IMR-90 (cell line): Measurements from ENCODE around the gene SLC4A1AP. TPM values are rescaled to one million over a fixed set of nuclear protein-coding genes. Genes with fewer than 3 reads are reported as not detected.

Experiments used
- ATAC-seq: fragments of 200-7000 bp; cut with Tn5 transposase; 2 replicates; pipeline ENCODE4 v1.9.1; 2020; ENCODE audit warnings: low read depth, mild to moderate bottlenecking, moderate library complexity
- BruUV-seq: library from RNA; stranded (reverse); fragments of 400-500 nt; replicated peaks from 2 replicates; lab custom pipeline; 2021; lab: Mats Ljungman, UMichigan
- CTCF ChIA-PET: fragments of 300-600 bp; formaldehyde crosslinking; extraction: SDS; loops from one replicate; lab custom pipeline; 2021; ENCODE audit warnings: antibody characterized with exemption; lab: Yijun Ruan, JAX
- POLR2A ChIA-PET: fragments of 300-600 bp; sonication (Branson Sonifier 250); formaldehyde crosslinking; loops from one replicate; lab custom pipeline; 2022; ENCODE audit warnings: antibody characterized with exemption; ENCODE audit not compliant: unreplicated experiment; lab: Charles Lee
- DNase-seq: peaks from one replicate; pipeline ENCODE4 v3.0.0; 2013
- H2AFZ ChIP-seq: replicated peaks from 2 replicates; pipeline ENCODE3; 2013; ENCODE audit warnings: low read length, mild to moderate bottlenecking; ENCODE audit not compliant: poor library complexity
- H2AK5ac ChIP-seq: 2 replicates; pipeline ENCODE4 v1.6.1; 2013; ENCODE audit warnings: low read depth, low read length, inconsistent platforms
- H2AK9ac ChIP-seq: replicated peaks from 2 replicates; pipeline ENCODE3; 2013; ENCODE audit warnings: mild to moderate bottlenecking, low read depth, low read length, moderate library complexity; ENCODE audit not compliant: poor library complexity
- H2BK120ac ChIP-seq: 2 replicates; pipeline ENCODE4 v1.6.1; 2013; ENCODE audit warnings: low read depth, low read length, inconsistent platforms
- H2BK15ac ChIP-seq: 3 replicates; pipeline ENCODE4 v1.6.1; 2013; ENCODE audit warnings: low read depth, low read length, inconsistent platforms
- H2BK20ac ChIP-seq: 2 replicates; pipeline ENCODE4 v1.6.1; 2013; ENCODE audit warnings: low read depth, mild to moderate bottlenecking, inconsistent platforms, low read length, moderate library complexity
- H2BK5ac ChIP-seq: 2 replicates; pipeline ENCODE4 v1.6.1; 2013; ENCODE audit warnings: mild to moderate bottlenecking, low read depth, low read length, inconsistent platforms; ENCODE audit not compliant: poor library complexity, severe bottlenecking
- H3K14ac ChIP-seq: replicated peaks from 2 replicates; pipeline ENCODE4 v1.6.1; 2013; ENCODE audit warnings: low read depth, low read length, inconsistent platforms
- H3K18ac ChIP-seq: 2 replicates; pipeline ENCODE4 v1.6.1; 2013; ENCODE audit warnings: low read depth, low read length, control low read depth
- H3K23ac ChIP-seq: 2 replicates; pipeline ENCODE4 v1.6.1; 2013; ENCODE audit warnings: low read depth, low read length, inconsistent platforms
- H3K27ac ChIP-seq: 2 replicates; pipeline ENCODE4 v1.5.1; 2013; ENCODE audit warnings: mild to moderate bottlenecking, control low read depth, low read length; ENCODE audit not compliant: insufficient read depth
- H3K27me3 ChIP-seq: 2 replicates; pipeline ENCODE4 v1.6.1; 2013; ENCODE audit warnings: low read length; ENCODE audit not compliant: control insufficient read depth, insufficient read depth
- H3K36me3 ChIP-seq: 2 replicates; pipeline ENCODE4 v1.6.1; 2013; ENCODE audit warnings: low read length, mixed read lengths; ENCODE audit not compliant: control insufficient read depth, insufficient read depth
- H3K4ac ChIP-seq: 2 replicates; pipeline ENCODE4 v1.6.1; 2013; ENCODE audit warnings: low read depth, low read length, inconsistent platforms
- H3K4me1 ChIP-seq: 2 replicates; pipeline ENCODE4 v1.6.1; 2013; ENCODE audit warnings: low read length, mixed read lengths; ENCODE audit not compliant: control insufficient read depth, insufficient read depth
- H3K4me2 ChIP-seq: 2 replicates; pipeline ENCODE4 v1.6.1; 2013; ENCODE audit warnings: low read depth, mild to moderate bottlenecking, control low read depth, low read length, moderate library complexity
- H3K4me3 ChIP-seq: 2 replicates; pipeline ENCODE4 v1.5.1; 2013; ENCODE audit warnings: low read depth, mild to moderate bottlenecking, control low read depth, low read length, moderate library complexity; ENCODE audit not compliant: insufficient read depth
- H3K56ac ChIP-seq: 2 replicates; pipeline ENCODE4 v1.6.1; 2013; ENCODE audit warnings: low read length, inconsistent platforms; ENCODE audit not compliant: insufficient read depth; ENCODE audit errors: extremely low read depth
- H3K79me1 ChIP-seq, 2 experiments: 2 replicates each; pipeline ENCODE4 v1.6.1; 2013; ENCODE audit warnings: low read length in 2 of 2, inconsistent platforms in 1 of 2, low read depth in 1 of 2
- H3K9ac ChIP-seq: 2 replicates; pipeline ENCODE4 v1.6.1; 2013; ENCODE audit warnings: low read depth, low read length, control low read depth
- H3K9me1 ChIP-seq: 2 replicates; pipeline ENCODE4 v1.6.1; 2013; ENCODE audit warnings: low read length, inconsistent platforms; ENCODE audit not compliant: insufficient read depth
- H3K9me3 ChIP-seq: 2 replicates; pipeline ENCODE4 v1.6.1; 2013; ENCODE audit warnings: low read length; ENCODE audit not compliant: control insufficient read depth, insufficient read depth
- H4K20me1 ChIP-seq: 2 replicates; pipeline ENCODE4 v1.6.1; 2013; ENCODE audit warnings: low read length, inconsistent platforms; ENCODE audit not compliant: insufficient read depth
- H4K5ac ChIP-seq: 2 replicates; pipeline ENCODE4 v1.6.1; 2013; ENCODE audit warnings: mild to moderate bottlenecking, low read depth, low read length, control low read depth
- H4K8ac ChIP-seq, 2 experiments: 2 replicates each; pipeline ENCODE4 v1.6.1; 2013; ENCODE audit warnings: low read depth in 2 of 2, low read length in 2 of 2, control low read depth in 1 of 2, inconsistent platforms in 1 of 2
- H4K91ac ChIP-seq: 2 replicates; pipeline ENCODE4 v1.6.1; 2013; ENCODE audit warnings: low read depth, low read length, inconsistent platforms; ENCODE audit not compliant: insufficient read depth
- CEBPB ChIP-seq: IDR thresholded peaks from 2 replicates; pipeline ENCODE4 v1.6.1; 2012; ENCODE audit warnings: low read depth, low read length, improper control_type of control experiment
- CHD1 ChIP-seq: IDR thresholded peaks from 2 replicates; pipeline ENCODE4 v1.6.1; 2012; ENCODE audit warnings: low read depth, low read length, improper control_type of control experiment
- WGBS, 2 experiments: methylation state at CpG; one replicate each; pipeline versions ENCODE4 v1.1.5 to v1.1.7; 2013; ENCODE audit warnings: missing lambda C conversion rate in 2 of 2; ENCODE audit not compliant: insufficient read length in 1 of 2; ENCODE audit errors: extremely low coverage in 2 of 2; 5-methylcytosine and 5-hydroxymethylcytosine counted together
- dilution Hi-C: fragments of 300-500 bp; cut with HindIII; formaldehyde crosslinking; loops from one replicate; pipeline ENCODE4 v1.14.3; 2018; ENCODE audit warnings: low sequenced_read_pairs; ENCODE audit not compliant: unreplicated experiment
- in situ Hi-C: fragments of 300-500 bp; cut with MboI; formaldehyde crosslinking; loops from 3 replicates; pipeline ENCODE4 v1.14.3; 2019; ENCODE audit warnings: low sequenced_read_pairs, inconsistent platforms, mixed read lengths
- intact Hi-C: fragments of 100-400 bp; cut with micrococcal nuclease; formaldehyde crosslinking; loops from 2 replicates; pipeline ENCODE4 v1.10.0; 2022
- polyA plus RNA-seq, 3 experiments: library from polyadenylated mRNA; depleted of rRNA; stranded (reverse); fragments of >200 nt; gene quantifications; 2 replicates each; pipeline ENCODE4 v1.2.3, GENCODE V29; 2012; ENCODE audit warnings: low replicate concordance in 1 of 3
- total RNA-seq: library from RNA; depleted of rRNA; stranded (reverse); fragments of >200 nt; gene quantifications from 2 replicates; pipeline ENCODE4 v1.2.3, GENCODE V29; 2012

SLC4A1AP gene
- total and polyA plus RNA-seq, 2 of the 4 experiments (the other 2 are of a cell fraction), result 11.7 to 13.6 TPM

DNA sequence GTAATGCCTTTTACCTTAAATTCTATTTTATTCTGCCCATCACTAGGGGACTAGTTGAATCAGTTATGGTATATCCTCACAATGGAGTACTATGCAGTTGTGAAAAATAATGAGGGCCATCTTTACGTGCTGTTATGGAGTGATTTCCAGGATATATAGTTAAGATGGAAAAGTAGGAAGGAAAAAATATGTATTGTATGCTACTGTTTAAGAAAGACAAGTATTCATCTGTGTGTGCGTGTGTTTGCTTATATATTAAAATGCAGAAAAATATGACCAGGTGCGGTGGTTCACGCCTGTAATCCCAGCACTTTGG, 75.3 kb downstream of the SLC4A1AP start:
- WGBS, 2 experiments, result 92% methylated on average over 2 of the region's 4 CpGs; no CpG with 5 or more reads in 1 of the 2 experiments
- intact Hi-C loops, result no loop called here
- Histone ChIP-seq H2AK5ac (no peak overlapping the region), H3K4me2 (no peak overlapping the region), H3K36me3 (no peaks in the 10 kb centered on the region), H2BK5ac (no peak overlapping the region), H3K27ac (no peak overlapping the region), H3K18ac (no peak overlapping the region), H4K20me1 (no peaks in the 10 kb centered on the region), H2BK120ac (no peak overlapping the region), H2BK20ac (no peak overlapping the region), H2BK15ac (no peak overlapping the region), H4K5ac (no peak overlapping the region), H3K23ac (no peak overlapping the region), H3K27me3 (no peaks in the 10 kb centered on the region), H3K9ac (no peak overlapping the region), H4K8ac (no peak overlapping the region), H3K4me1 (peaks cover 9% of the 10 kb centered on the region), H2AK9ac (no peak overlapping the region), H3K4ac (no peak overlapping the region), H3K9me1 (peaks cover 4% of the 10 kb centered on the region), H3K79me1 (no peaks in the 10 kb centered on the region), H3K9me3 (no peaks in the 10 kb centered on the region), H3K4me3 (no peak overlapping the region), H3K14ac (no peak overlapping the region), H4K91ac (no peak overlapping the region), H2AFZ (no peak overlapping the region), H3K56ac (no peak overlapping the region)
- ChIA-PET POLR2A (no interaction called here), CTCF (no interaction called here)
- no peak for ATAC-seq
- DNase-seq, result no peak
- no peak for TF ChIP-seq CHD1
- TF ChIP-seq CEBPB, result no peak
- dilution Hi-C loops, result no loop called here
- in situ Hi-C loops, result no loop called here
- no TSS peak for BruUV-seq
